ENCODE data around the gene WDR13. TPM values are rescaled to one million over a fixed set of nuclear protein-coding genes. Genes with fewer than 3 reads are reported as not detected.
"Not testable (repeated sequence)": the region's sequence is repeated elsewhere in the genome, so short reads cannot be mapped to it uniquely, and the experiment has no call there.

WDR13 gene
- total RNA-seq, 1 donor from 2014 or later, result 223 TPM

DNA sequence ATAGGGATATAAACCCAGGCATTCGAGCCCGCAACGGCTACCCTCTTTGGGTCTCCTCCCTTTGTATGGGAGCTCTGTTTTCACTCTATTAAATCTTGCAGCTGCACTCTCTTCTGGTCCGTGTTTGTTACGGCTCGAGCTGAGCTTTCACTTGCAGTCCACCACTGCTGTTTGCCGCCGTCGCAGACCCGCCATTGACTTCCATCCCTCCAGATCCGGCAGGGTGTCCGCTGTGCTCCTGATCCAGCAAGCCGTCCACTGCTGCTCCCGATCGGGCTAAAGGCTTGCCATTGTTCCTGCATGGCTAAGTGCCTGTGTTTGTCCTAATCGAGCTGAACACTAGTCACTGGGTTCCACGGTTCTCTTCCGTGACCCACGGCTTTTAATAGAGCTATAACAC lies 57.5 kb downstream of the WDR13 start:
- DNase-seq (ENCODE audit: low read depth, low spot score), result not testable (repeated sequence)

Other genes starting within 250 kb of the WDR13 start
- not detected in 2 replicates for gene SSX3, start 240.8 kb upstream of the WDR13 start, total RNA-seq
- not detected in 2 replicates for gene SSX4, start 214.0 kb upstream of the WDR13 start, total RNA-seq
- gene SSX4B, start 185.5 kb upstream of the WDR13 start, total RNA-seq, result not detected in 2 replicates
- gene SLC38A5, start 127.2 kb upstream of the WDR13 start, total RNA-seq, result 54.8 and 88.9 TPM in 2 replicates
- gene FTSJ1, start 121.3 kb upstream of the WDR13 start, total RNA-seq, result 60.7 and 65.4 TPM in 2 replicates
- gene PORCN, start 88.5 kb upstream of the WDR13 start, total RNA-seq, result 5.5 and 10.8 TPM in 2 replicates
- 137 and 142 TPM in 2 replicates for gene EBP, start 75.7 kb upstream of the WDR13 start, total RNA-seq
- gene TBC1D25, start 57.8 kb upstream of the WDR13 start, total RNA-seq, result 6.5 and 6.9 TPM in 2 replicates
- gene RBM3, start 23.0 kb upstream of the WDR13 start, total RNA-seq, result 130 and 634 TPM in 2 replicates
- not detected in 2 replicates for gene WAS, start 86.3 kb downstream of the WDR13 start, total RNA-seq
- gene SUV39H1, start 99.2 kb downstream of the WDR13 start, total RNA-seq, result 8.0 and 12.2 TPM in 2 replicates
- not detected in 2 replicates for gene GLOD5, start 164.3 kb downstream of the WDR13 start, total RNA-seq
- gene GATA1, start 189.1 kb downstream of the WDR13 start, total RNA-seq, result not detected in 2 replicates
- 24.7 and 37.7 TPM in 2 replicates for gene HDAC6, start 204.6 kb downstream of the WDR13 start, total RNA-seq
- not detected in 2 replicates for gene ERAS, start 229.0 kb downstream of the WDR13 start, total RNA-seq
- gene PCSK1N, start 238.1 kb downstream of the WDR13 start, total RNA-seq, result not detected in 2 replicates